ENCODE measurements around the gene GPHN.
"Not testable (repeated sequence)": the region's sequence is repeated elsewhere in the genome, so short reads cannot be mapped to it uniquely, and the experiment has no call there.

The GPHN gene

GRCh38 chr14:66972469-66972868 is 464.5 kb downstream of the GPHN start:
- no peak for DNase-seq

- no peak for DNase-seq
Observed at GRCh38 chr14:66974397-66975025, 466.6 kb downstream of the GPHN start.

GRCh38 chr14:66975251-66975650 is 467.3 kb downstream of the GPHN start:
- no peak for DNase-seq

- no peak for DNase-seq
Observed at GRCh38 chr14:66979101-66979974, 471.4 kb downstream of the GPHN start.

- no peak for DNase-seq
Observed at GRCh38 chr14:66982247-66982646, 474.3 kb downstream of the GPHN start.

- DNase-seq: no peak
Observed at GRCh38 chr14:66992776-66993175, 484.8 kb downstream of the GPHN start.

- no peak for DNase-seq
Observed at GRCh38 chr14:66993512-66993911, 485.6 kb downstream of the GPHN start.

- no peak for DNase-seq
Observed at GRCh38 chr14:66998013-66998412, 490.1 kb downstream of the GPHN start.

GRCh38 chr14:66999978-67000377 is 492.0 kb downstream of the GPHN start:
- no peak for DNase-seq

- no peak for DNase-seq
Observed at GRCh38 chr14:67002994-67003753, 495.2 kb downstream of the GPHN start.

- no peak for DNase-seq
Observed at GRCh38 chr14:67004521-67004920, 496.6 kb downstream of the GPHN start.

GRCh38 chr14:67010602-67011001 is 502.7 kb downstream of the GPHN start:
- DNase-seq: no peak

- no peak for DNase-seq
Observed at GRCh38 chr14:67016856-67017255, 508.9 kb downstream of the GPHN start.

GRCh38 chr14:67018720-67019119 is 510.8 kb downstream of the GPHN start:
- DNase-seq: no peak

- no peak for DNase-seq
Observed at GRCh38 chr14:67019796-67020195, 511.8 kb downstream of the GPHN start.

- no peak for DNase-seq
Observed at GRCh38 chr14:67031920-67032774, 524.2 kb downstream of the GPHN start.

GRCh38 chr14:67045440-67045839 is 537.5 kb downstream of the GPHN start:
- DNase-seq: no peak

- no peak for DNase-seq
Observed at GRCh38 chr14:67050896-67051295, 542.9 kb downstream of the GPHN start.

- DNase-seq: no peak
Observed at GRCh38 chr14:67056684-67057083, 548.7 kb downstream of the GPHN start.

GRCh38 chr14:67059596-67059995 is 551.6 kb downstream of the GPHN start:
- no peak for DNase-seq

- no peak for DNase-seq
Observed at GRCh38 chr14:67060546-67060945, 552.6 kb downstream of the GPHN start.

GRCh38 chr14:67067070-67067814 is 559.3 kb downstream of the GPHN start:
- not testable (repeated sequence) for DNase-seq
